ENCODE results near the gene LHX4. TPM values are rescaled to one million over a fixed set of nuclear protein-coding genes. Genes with fewer than 3 reads are reported as not detected.

LHX4 gene
- total and polyA plus RNA-seq, 4 donors = under 0.01 to 0.19 (median 0.05) TPM

- Histone ChIP-seq H3K4me3 (ENCODE audit: low read depth in 1 of 3, low read length in 3 of 3) (no peak overlapping the region), H3K9me3 (ENCODE audit: control insufficient read depth in 4 of 4, low read length in 3 of 4) (no peaks in the 10 kb centered on the region), H3K4me1 (ENCODE audit: control insufficient read depth in 4 of 4, insufficient read depth in 4 of 4, low read length in 3 of 4) (no peaks in the 10 kb centered on the region), H3K27ac (ENCODE audit: low read depth in 1 of 2, low read length in 2 of 2) (no peak overlapping the region), H3K36me3 (ENCODE audit: control insufficient read depth in 4 of 4, insufficient read depth in 3 of 4, low read depth in 1 of 4, low read length in 3 of 4) (no peaks in the 10 kb centered on the region), H3K9ac (ENCODE audit: low read depth in 1 of 2, low read length in 2 of 2) (no peak overlapping the region), H3K27me3 (ENCODE audit: control insufficient read depth in 4 of 4, insufficient read depth in 4 of 4, low read length in 3 of 4) (no peaks in the 10 kb centered on the region)
- TF ChIP-seq FOXA2 (IDR thresholded peaks at IDR 0.05) (no peak), FOXA1 (IDR thresholded peaks at IDR 0.05) (no peak), ATF3 (IDR thresholded peaks at IDR 0.05) (no peak), HNF4G (IDR thresholded peaks at IDR 0.05) (no peak), SP1 (IDR thresholded peaks at IDR 0.05) (no peak)
- DNase-seq (ENCODE audit: low spot score) = no peak
- WGBS = 78% methylated on average over 12 of the region's 12 CpGs
Measured at GRCh38 chr1:180262628-180263488, 32.8 kb downstream of the LHX4 start.

- H3K36me3 ChIP-seq (ENCODE audit: control insufficient read depth in 4 of 4, insufficient read depth in 3 of 4, low read depth in 1 of 4, low read length in 3 of 4) = no peaks in the 10 kb centered on the region
- no peak for DNase-seq (ENCODE audit: low spot score)
- H3K4me3 ChIP-seq (ENCODE audit: low read depth in 1 of 3, low read length in 3 of 3) = no peak overlapping the region
- H3K27me3 ChIP-seq (ENCODE audit: control insufficient read depth in 4 of 4, insufficient read depth in 4 of 4, low read length in 3 of 4) = no peaks in the 10 kb centered on the region
- no peaks in the 10 kb centered on the region for H3K4me1 ChIP-seq (ENCODE audit: control insufficient read depth in 4 of 4, insufficient read depth in 4 of 4, low read length in 3 of 4)
- TF ChIP-seq FOXA2 (IDR thresholded peaks at IDR 0.05) = no peak
- no peak for TF ChIP-seq ZBTB33 (IDR thresholded peaks at IDR 0.05)
- no peak for TF ChIP-seq HNF4A (conservative IDR thresholded peaks at IDR 0.05)
- no peak for TF ChIP-seq EGR1 (IDR thresholded peaks at IDR 0.05; ENCODE audit: low read depth in 2 of 2)
- TF ChIP-seq TAF1 (conservative IDR thresholded peaks at IDR 0.05) = no peak
- no peak for TF ChIP-seq JUND (IDR thresholded peaks at IDR 0.05)
- TF ChIP-seq SP1 (IDR thresholded peaks at IDR 0.05) = no peak
- no peak for TF ChIP-seq CTCF (IDR thresholded peaks at IDR 0.05; ENCODE audit: low read depth, low read length, missing input control)
- no peak for TF ChIP-seq REST (IDR thresholded peaks at IDR 0.05)
- no peak for TF ChIP-seq FOXA1 (IDR thresholded peaks at IDR 0.05)
- no peak for TF ChIP-seq HNF4G (IDR thresholded peaks at IDR 0.05)
- no peak for TF ChIP-seq NR2F2 (IDR thresholded peaks at IDR 0.05)
- TF ChIP-seq MAX (IDR thresholded peaks at IDR 0.05) = no peak
- TF ChIP-seq YY1 (IDR thresholded peaks at IDR 0.05) = no peak
- no peaks in the 10 kb centered on the region for H3K9me3 ChIP-seq (ENCODE audit: control insufficient read depth in 4 of 4, low read length in 3 of 4)
- no peak overlapping the region for H3K27ac ChIP-seq (ENCODE audit: low read depth in 1 of 2, low read length in 2 of 2)
- WGBS = 76% methylated on average over 2 of the region's 2 CpGs
- H3K9ac ChIP-seq (ENCODE audit: low read depth in 1 of 2, low read length in 2 of 2) = no peak overlapping the region
Measured at GRCh38 chr1:180264595-180264994, 34.5 kb downstream of the LHX4 start.

Data from liver (tissue), 9 donors.